HG03521 (cell line): ENCODE results near the gene DDX10.
"Not testable (repeated sequence)": the region's sequence is repeated elsewhere in the genome, so short reads cannot be mapped to it uniquely, and the experiment has no call there.

Source experiments
- ATAC-seq: cut with Tn5 transposase; IDR thresholded peaks from one replicate; pipeline ENCODE4 v1.9.1; 2021; ENCODE audit warnings: mild to moderate bottlenecking, moderate library complexity; ENCODE audit not compliant: unreplicated experiment

Gene DDX10

GRCh38 chr11:108768370-108768769 is 103.5 kb downstream of the DDX10 start:
- ATAC-seq = no peak

GRCh38 chr11:108768964-108769363 is 104.1 kb downstream of the DDX10 start:
- no peak for ATAC-seq

GRCh38 chr11:108774037-108774730 is 109.3 kb downstream of the DDX10 start:
- no peak for ATAC-seq

- no peak for ATAC-seq
These were observed 110.5 kb downstream of the DDX10 start for GRCh38 chr11:108775324-108775723.

GRCh38 chr11:108779147-108779546 is 114.3 kb downstream of the DDX10 start:
- ATAC-seq = not testable (repeated sequence)

- ATAC-seq = no peak
These were observed 115.2 kb downstream of the DDX10 start for GRCh38 chr11:108780119-108780518.

- no peak for ATAC-seq
These were observed 117.1 kb downstream of the DDX10 start for GRCh38 chr11:108781946-108782345.

GRCh38 chr11:108786281-108786990 is 121.6 kb downstream of the DDX10 start:
- ATAC-seq = no peak

GRCh38 chr11:108787105-108787504 is 122.2 kb downstream of the DDX10 start:
- no peak for ATAC-seq

- ATAC-seq = no peak
These were observed 123.8 kb downstream of the DDX10 start for GRCh38 chr11:108788565-108789199.

GRCh38 chr11:108790501-108791299 is 125.8 kb downstream of the DDX10 start:
- no peak for ATAC-seq

- no peak for ATAC-seq
These were observed 128.3 kb downstream of the DDX10 start for GRCh38 chr11:108793138-108793537.

GRCh38 chr11:108793611-108794010 is 128.7 kb downstream of the DDX10 start:
- ATAC-seq = no peak

GRCh38 chr11:108796551-108796950 is 131.7 kb downstream of the DDX10 start:
- ATAC-seq = no peak

GRCh38 chr11:108797578-108798100 is 132.8 kb downstream of the DDX10 start:
- ATAC-seq = no peak

GRCh38 chr11:108802492-108802891 is 137.6 kb downstream of the DDX10 start:
- ATAC-seq = no peak

- ATAC-seq = no peak
These were observed 138.9 kb downstream of the DDX10 start for GRCh38 chr11:108803776-108804175.

GRCh38 chr11:108804511-108804910 is 139.6 kb downstream of the DDX10 start:
- ATAC-seq = no peak

GRCh38 chr11:108805030-108805429 is 140.2 kb downstream of the DDX10 start:
- no peak for ATAC-seq

- ATAC-seq = no peak
These were observed 142.4 kb downstream of the DDX10 start for GRCh38 chr11:108807262-108807661.

- ATAC-seq = no peak
These were observed 148.2 kb downstream of the DDX10 start for GRCh38 chr11:108813086-108813485.
